Smooth muscle cell of the brain vasculature (primary cell): ENCODE results near the gene POLRMT.
"Not testable (repeated sequence)": the region's sequence is repeated elsewhere in the genome, so short reads cannot be mapped to it uniquely, and the experiment has no call there.

Experiments used
- DNase-seq: peaks from one replicate; pipeline ENCODE4 v3.0.0-alpha.2; 2012; ENCODE audit warnings: low read depth, low spot score

The POLRMT gene

DNA sequence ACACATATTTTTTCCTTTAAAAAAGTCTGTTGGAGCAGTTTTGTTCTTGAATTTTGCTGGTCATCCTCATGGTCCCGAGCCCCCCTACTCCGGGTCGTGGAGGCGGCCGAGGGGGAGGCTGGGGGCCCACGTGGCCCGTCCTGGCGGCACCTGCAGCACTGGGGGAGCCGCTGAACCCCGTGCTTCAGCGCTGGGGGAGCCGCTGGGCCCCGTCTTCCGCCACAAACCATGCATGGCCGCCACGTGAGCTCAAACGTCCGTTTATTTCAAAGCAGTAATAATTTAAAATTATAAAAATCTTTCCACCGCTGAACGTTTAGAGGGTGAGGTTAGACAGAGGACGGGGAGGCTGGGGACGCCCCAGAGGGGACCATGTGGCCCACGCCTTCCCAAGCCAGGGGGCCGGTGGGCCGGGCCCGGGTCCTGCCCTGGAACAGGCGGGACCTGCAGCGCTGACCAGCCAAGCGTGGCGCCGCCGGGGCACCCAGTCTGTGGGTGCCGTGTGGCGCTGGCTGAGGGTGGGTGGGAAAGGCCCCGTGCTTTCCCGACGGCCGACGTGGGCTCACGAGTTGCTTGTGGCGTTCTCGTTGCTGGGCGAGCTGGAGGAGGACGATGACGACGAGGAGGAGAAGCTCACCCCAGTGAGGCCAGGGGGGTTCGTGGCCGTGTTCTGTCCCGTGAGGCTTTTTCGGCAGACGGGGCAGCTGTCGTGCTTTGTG, 14.4 kb upstream of the POLRMT start:
- no peak for DNase-seq

- no peak for DNase-seq
These were observed 13.6 kb upstream of the POLRMT start for GRCh38 chr19:646779-647565.

DNA sequence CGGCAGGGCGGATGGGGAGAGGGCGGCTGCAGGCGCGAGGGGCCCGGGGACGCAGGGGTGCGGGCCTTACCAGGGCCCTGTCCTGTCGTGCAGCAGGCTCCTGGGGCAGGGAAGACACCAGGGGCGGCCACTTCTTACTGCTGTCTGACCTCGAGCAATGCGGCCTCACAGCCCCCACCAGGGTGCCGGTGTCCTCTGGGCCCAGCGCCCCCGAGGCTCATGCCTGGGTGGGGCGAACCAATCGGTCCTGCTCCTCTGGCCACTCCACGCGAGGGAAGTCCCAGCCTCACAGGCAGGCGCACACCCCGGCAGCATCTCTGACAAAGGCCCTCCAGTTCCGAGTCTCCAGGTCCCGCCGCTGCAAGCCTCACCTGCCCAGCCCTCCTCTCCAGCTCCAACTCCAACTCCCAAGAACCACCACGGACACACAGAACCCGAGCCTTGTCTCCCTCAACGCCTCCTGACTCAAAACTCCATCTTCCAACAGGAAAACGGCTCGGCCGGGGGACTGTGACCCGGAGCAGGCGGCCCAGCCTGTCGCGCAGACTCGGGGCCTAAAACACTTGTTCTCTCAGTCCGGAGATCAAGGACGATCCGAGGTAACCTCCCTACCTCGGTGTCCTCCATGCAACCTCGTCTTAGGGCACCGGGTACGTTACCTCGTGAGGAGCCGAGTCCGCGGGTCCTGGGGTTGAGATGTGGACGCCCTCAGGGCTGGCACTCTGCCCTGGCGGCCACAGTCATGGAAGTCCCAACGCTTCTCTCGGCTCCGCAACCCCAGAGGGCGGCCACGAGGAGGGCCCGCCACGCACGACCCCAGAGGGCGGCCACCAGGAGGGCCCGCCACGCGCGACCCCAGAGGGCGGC, 12.8 kb upstream of the POLRMT start:
- no peak for DNase-seq

DNA sequence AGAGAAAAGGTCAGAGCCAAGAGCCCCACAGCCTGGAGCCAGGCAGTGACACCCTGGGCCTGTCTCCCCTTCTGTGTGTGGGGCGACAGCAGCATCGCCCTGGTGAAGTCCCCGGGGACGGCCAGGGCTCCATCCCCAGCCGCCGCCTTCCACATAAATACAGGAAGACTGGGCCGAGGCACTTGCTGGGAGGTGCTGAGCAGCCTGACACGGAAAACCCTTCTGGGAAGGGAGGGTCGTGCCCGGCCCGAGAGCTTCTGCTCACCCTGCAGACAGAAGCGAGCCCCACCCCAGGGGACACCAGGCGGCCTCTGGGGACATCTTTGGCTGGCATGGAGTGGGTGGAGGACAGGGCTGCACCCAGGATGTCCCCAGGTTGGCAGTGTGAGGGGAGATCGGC, 11.5 kb upstream of the POLRMT start:
- DNase-seq: no peak

DNA sequence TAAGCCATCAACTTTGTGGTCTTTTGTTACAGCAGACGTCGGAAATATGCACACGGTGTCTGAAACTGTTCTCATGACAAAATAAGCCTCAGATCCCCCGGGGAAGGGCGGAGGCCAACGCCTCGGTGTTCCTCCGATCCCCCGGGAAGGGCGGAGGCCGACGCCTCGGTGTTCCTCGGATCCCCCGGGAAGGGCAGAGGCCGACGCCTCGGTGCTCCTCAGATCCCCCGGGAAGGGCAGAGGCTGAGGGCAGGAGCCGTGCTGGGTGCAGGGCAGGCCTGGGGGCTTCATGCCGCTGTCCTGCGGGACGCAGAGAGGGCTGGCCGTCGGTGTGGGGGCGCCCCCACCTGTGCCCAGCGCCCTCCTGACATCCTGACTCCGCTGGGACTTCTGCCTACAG, 11.0 kb upstream of the POLRMT start:
- no peak for DNase-seq

- DNase-seq: no peak
These were observed 10.4 kb upstream of the POLRMT start for GRCh38 chr19:643736-644135.

DNA sequence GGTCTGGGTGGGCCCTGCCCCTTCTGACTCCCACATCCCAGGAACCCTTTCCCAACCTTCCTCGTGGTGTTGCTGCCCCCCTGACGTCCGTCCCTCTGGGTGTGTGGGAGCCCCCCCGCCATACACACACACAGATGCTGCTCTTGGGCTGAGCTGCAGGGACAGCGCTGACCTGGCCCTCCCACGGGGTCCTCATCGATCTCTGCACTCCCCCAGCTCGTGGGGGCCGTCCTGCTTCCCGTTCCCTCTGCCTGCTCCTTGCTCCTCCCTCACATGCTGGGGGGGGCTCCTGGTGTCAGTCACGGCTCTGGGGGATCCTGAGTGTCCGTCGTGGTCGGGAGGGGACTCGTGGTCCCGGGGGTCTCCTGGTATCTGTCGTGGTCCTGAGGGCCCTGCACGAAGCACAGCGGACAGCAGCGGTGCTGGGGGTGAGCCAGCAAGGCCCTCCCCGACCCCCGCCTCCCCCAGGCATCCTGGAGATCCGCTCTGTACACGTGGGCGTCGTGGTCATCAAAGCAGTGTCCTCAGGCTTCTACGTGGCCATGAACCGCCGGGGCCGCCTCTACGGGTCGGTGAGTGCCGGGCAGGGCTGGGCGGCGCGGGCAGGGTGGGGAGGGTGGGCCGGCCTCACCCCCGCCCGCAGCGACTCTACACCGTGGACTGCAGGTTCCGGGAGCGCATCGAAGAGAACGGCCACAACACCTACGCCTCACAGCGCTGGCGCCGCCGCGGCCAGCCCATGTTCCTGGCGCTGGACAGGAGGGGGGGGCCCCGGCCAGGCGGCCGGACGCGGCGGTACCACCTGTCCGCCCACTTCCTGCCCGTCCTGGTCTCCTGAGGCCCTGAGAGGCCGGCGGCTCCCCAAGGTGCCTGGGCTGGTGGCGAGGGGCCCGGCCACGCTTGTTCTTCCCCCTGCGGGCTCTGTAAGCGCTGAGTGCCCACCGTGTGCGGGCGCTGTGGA, 9.7 kb upstream of the POLRMT start:
- DNase-seq: no peak

GRCh38 chr19:641702-642101, 8.4 kb upstream of the POLRMT start:
- no peak for DNase-seq

- no peak for DNase-seq
These were observed 7.4 kb upstream of the POLRMT start for GRCh38 chr19:640606-641189.

DNA sequence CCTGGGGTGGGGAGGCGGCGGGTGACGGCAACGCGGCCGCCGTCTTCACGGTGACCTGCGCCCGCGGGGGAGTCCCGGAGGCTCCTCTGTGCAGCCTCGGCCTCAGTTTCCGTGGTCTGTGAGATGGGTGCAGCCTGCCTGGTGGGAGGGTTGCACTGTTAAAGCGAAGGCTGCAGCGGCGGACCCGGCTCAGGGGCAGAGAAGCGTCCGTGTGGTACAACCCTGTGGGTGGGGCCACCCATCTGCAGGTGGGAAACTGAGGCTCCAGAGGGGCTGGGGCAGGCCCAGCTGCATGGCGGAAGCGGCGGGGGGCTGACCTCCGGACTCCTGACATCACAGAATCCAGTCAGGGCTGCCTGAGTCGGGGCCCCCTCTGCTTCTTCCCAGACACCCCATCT, 6.8 kb upstream of the POLRMT start:
- no peak for DNase-seq

DNA sequence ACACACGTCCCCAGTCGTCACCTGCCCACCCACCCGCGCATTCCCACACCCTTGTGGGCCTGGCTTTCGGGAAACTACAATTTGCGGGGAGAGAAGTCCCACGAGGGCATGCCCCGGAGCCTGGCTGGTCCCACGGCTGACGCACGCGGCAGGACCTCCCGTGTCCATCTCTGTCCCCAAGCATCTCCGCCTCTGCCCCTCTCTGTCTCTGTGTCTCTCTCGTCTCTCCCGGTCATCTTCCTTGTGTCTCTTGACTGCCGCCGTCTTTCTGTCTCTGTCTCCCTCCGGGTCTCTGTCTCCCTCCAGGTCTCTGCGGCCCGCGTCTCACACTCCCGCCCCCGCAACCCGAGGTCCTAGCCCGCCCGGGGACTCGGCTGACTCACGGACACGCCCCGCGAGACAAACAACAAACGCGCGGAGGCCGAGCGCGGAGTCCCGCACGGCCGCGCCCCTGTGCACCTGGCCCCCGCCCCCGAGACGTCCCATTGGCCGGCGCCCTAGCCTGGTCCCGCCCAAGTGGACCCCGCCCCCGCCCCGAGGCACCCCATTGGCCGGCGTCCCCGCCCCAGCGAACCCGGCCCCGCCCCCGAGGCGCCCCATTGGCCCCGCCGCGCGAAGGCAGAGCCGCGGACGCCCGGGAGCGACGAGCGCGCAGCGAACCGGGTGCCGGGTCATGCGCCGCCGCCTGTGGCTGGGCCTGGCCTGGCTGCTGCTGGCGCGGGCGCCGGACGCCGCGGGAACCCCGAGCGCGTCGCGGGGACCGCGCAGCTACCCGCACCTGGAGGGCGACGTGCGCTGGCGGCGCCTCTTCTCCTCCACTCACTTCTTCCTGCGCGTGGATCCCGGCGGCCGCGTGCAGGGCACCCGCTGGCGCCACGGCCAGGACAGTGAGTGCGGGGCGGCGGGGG, 6.2 kb upstream of the POLRMT start, which contains the start of gene FGF22:
FGF22 (plus strand) TSS at position 627 of the 908 bp plus-strand sequence; CDS start at position 674, 47 bp downstream.
- DNase-seq: peak; percentile 40

DNA sequence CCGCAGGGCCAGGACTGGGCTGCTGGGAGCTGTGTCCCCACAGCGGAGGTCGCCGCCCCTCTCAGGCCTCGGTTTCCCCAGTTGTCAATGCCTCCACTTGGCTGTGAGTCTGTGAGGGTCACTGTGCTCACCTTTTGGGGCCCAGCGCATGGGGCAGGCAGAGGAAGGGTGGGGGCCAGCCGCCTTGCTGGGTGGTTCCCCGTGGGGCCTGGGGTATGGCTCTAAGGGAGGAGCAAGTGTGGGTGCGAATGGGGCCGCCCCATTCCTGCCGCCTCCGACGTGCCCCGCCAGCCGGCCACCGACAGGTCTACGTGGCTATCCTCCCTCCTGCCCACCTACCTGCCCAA, 5.5 kb upstream of the POLRMT start:
- no peak for DNase-seq

DNA sequence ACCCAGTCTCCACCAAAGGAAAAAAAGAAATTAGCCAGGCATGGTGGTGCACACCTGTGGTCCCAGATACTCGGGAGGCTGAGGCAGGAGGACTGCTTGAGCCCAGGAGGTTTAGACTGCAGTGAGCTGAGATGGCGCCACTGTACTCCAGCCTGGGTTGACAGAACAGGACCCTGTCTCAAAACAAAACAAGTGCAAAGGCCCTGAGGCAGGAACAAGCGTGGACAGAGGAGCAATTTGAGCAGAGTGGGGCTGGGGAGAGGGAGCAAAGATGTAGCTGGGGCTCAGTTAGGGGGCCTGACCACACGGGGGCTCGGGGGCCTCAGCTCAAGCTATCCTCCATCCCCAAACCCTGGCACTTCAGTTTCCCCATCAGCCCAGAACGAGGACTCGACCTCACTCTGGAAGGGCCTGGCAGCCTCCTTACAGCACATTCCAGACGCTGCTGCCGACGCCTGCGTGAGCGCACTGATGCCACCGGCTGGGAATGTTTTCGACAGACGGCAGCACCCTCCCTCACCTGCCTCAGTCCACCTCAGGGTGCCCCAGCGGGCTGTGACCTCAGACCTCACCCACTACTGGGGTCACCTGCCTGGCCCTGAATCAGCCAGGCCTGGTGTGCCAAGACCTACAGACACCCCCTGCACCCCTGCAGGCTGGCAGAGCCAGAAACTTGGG, 1.8 kb upstream of the POLRMT start:
- DNase-seq: no peak

GRCh38 chr19:633786-634639, 676 bp upstream of the POLRMT start:
- DNase-seq: no peak

GRCh38 chr19:632579-633067, 714 bp downstream of the POLRMT start:
- DNase-seq: no peak

GRCh38 chr19:629961-630714, 3.2 kb downstream of the POLRMT start:
- no peak for DNase-seq

- not testable (repeated sequence) for DNase-seq
These were observed 3.8 kb downstream of the POLRMT start for GRCh38 chr19:629515-629914.
